HepG2 (cell line): ENCODE data around the gene C16orf54. TPM values are rescaled to one million over a fixed set of nuclear protein-coding genes. Genes with fewer than 3 reads are reported as not detected.

Experiments used
- KDM5B ChIP-seq: sonication (generic); formaldehyde crosslinking; IDR thresholded peaks from 2 replicates; pipeline ENCODE4 v1.4.0; 2020; ENCODE audit warnings: missing genetic modification reagents, mild to moderate bottlenecking, borderline replicate concordance
- MED1 ChIP-seq: sonication (generic); formaldehyde crosslinking; IDR thresholded peaks from 2 replicates; pipeline ENCODE4 v1.4.0; 2020; ENCODE audit warnings: missing genetic modification reagents
- MED13 ChIP-seq: sonication (generic); formaldehyde crosslinking; IDR thresholded peaks from 2 replicates; pipeline ENCODE4 v1.5.0; 2020; ENCODE audit warnings: missing genetic modification reagents
- ZFY ChIP-seq: sonication (generic); formaldehyde crosslinking; IDR thresholded peaks from 2 replicates; pipeline ENCODE4 v1.4.0; 2020; ENCODE audit warnings: missing genetic modification reagents
- ZNF350 ChIP-seq: sonication (generic); formaldehyde crosslinking; IDR thresholded peaks from 2 replicates; pipeline ENCODE4 v1.4.0; 2020; ENCODE audit warnings: mild to moderate bottlenecking, low read depth, missing genetic modification reagents, borderline replicate concordance
- ZNF619 ChIP-seq: sonication (generic); formaldehyde crosslinking; IDR thresholded peaks from 2 replicates; pipeline ENCODE4 v1.4.0; 2020; ENCODE audit warnings: mild to moderate bottlenecking, missing genetic modification reagents
- ZNF652 ChIP-seq: IDR thresholded peaks from 2 replicates; pipeline ENCODE4 v1.6.1; 2016; ENCODE audit warnings: low read depth, borderline replicate concordance
- ZNF737 ChIP-seq: sonication (generic); formaldehyde crosslinking; IDR thresholded peaks from 2 replicates; pipeline ENCODE4 v1.5.0; 2020; ENCODE audit warnings: missing genetic modification reagents, mild to moderate bottlenecking, borderline replicate concordance
- ZNF766 ChIP-seq: sonication (generic); formaldehyde crosslinking; IDR thresholded peaks from 2 replicates; pipeline ENCODE4 v1.5.0; 2020; ENCODE audit warnings: missing genetic modification reagents, borderline replicate concordance
- ZNF850 ChIP-seq: sonication (generic); formaldehyde crosslinking; conservative IDR thresholded peaks from 2 replicates; pipeline ENCODE4 v1.9.0; 2021; ENCODE audit warnings: mild to moderate bottlenecking, missing genetic modification reagents
- polyA plus RNA-seq, 8 experiments: library from polyadenylated mRNA; depleted of rRNA in 3 of 8; stranded (reverse) in 7 of 8; unstranded in 1 of 8; fragments of >200 nt; fragmentation: Illumina TruSeq in 4 of 8; extraction: Trizol in 4 of 8; gene quantifications; 2 replicates each; pipeline versions ENCODE4 v1.2.1 to v1.2.3, GENCODE V29; 2011 to 2016; ENCODE audit warnings: low read depth in 4 of 8, missing spikeins in 1 of 8, mixed read lengths in 1 of 8; ENCODE audit not compliant: insufficient read depth in 1 of 8
- total RNA-seq, 5 experiments: library from RNA; depleted of rRNA; stranded (reverse); fragments of >200 nt; fragmentation: Illumina TruSeq; extraction: Trizol; gene quantifications; 2 replicates each; pipeline ENCODE4 v1.2.3, GENCODE V29; 2016; ENCODE audit warnings: low read depth in 1 of 5
- TF ChIP-seq, protein P1 (sequence below): sonication (generic); formaldehyde crosslinking; IDR thresholded peaks from 2 replicates; pipeline ENCODE4 v1.4.0; 2020; ENCODE audit warnings: missing genetic modification reagents
- TF ChIP-seq, protein P2 (sequence below): sonication (generic); formaldehyde crosslinking; IDR thresholded peaks from 2 replicates; pipeline ENCODE4 v1.5.0; 2020; ENCODE audit warnings: missing genetic modification reagents
- TF ChIP-seq, protein P3 (sequence below): sonication (generic); formaldehyde crosslinking; IDR thresholded peaks from 2 replicates; pipeline ENCODE4 v1.8.1; 2023; ENCODE audit warnings: missing genetic modification reagents, inconsistent platforms, borderline replicate concordance
- TF ChIP-seq, protein P4 (sequence below): sonication (generic); formaldehyde crosslinking; IDR thresholded peaks from 2 replicates; pipeline ENCODE4 v1.8.0; 2022; ENCODE audit warnings: mild to moderate bottlenecking, missing genetic modification reagents
- TF ChIP-seq, protein P5 (sequence below): sonication (generic); formaldehyde crosslinking; IDR thresholded peaks from 2 replicates; pipeline ENCODE4 v1.8.1; 2022; ENCODE audit warnings: low read depth, mild to moderate bottlenecking, missing genetic modification reagents
- TF ChIP-seq, protein P6 (sequence below): sonication (generic); formaldehyde crosslinking; IDR thresholded peaks from 2 replicates; pipeline ENCODE4 v1.4.0; 2020; ENCODE audit warnings: missing genetic modification reagents
- TF ChIP-seq, protein P7 (sequence below): IDR thresholded peaks from 2 replicates; pipeline ENCODE4 v1.6.1; 2016; ENCODE audit warnings: low read depth, control low read depth

The C16orf54 gene
- total and polyA plus RNA-seq, 2 of the 13 experiments (the other 11 are each of a cell fraction or from before 2014, with no cell fraction given), result not detected

DNA sequence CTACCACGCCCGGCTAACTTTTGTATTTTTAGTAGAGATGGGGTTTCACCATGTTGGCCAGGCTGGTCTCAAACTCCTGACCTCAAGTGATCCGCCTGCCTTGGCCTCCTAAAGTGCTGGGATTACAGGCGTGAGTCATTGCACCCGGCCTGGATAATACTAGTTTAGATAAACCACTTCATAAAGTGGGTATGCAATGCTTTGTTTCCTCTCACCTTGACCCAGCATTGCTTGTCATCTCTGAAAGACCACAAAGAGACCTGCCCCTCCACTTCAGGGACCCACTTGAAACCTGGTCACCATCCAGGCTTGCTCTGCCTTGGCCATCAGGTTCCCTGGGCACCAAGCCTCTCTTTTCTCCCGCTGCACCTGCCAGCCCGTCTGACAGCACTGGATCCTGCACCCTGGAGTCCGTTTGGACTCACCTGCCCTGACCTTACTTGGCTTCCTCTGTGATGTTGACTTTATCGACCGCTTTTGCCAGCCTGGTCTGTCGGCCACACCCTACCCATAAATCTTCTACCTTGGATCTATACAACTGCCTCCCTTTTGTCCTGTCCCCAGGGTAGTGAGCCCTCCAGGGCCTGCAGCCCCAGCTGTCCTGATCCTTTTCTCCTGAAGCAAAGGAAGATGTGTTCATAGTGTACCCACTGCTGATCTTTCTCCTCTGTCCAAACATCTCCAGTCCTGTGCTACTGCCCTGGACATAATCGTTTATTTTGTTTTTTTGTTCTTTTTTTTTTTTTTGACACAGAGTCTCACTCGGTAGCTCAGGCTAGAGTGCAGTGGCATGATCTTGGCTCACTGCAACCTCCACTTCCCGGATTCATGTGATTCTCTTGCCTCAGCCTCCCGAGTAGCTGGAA lies 19.6 kb upstream of the C16orf54 start (continued):
- peak; percentile 94; the same call in 1 of the 2 replicates for TF ChIP-seq ZNF619 (CRISPR knock-in tag)
- TF ChIP-seq ZFY (CRISPR knock-in tag), result peak; percentile 72
- TF ChIP-seq ZNF737 (CRISPR knock-in tag), result no peak
- peak; percentile 64; the same call in 1 of the 2 replicates for TF ChIP-seq ZNF652 (CRISPR knock-in tag)
- peak; percentile 97 for TF ChIP-seq MED1 (CRISPR knock-in tag)
- TF ChIP-seq ZNF766 (CRISPR knock-in tag), result peak; percentile 87; the same call in 1 of the 2 replicates
- peak; percentile 95 for TF ChIP-seq KDM5B
- TF ChIP-seq, protein P1, sequence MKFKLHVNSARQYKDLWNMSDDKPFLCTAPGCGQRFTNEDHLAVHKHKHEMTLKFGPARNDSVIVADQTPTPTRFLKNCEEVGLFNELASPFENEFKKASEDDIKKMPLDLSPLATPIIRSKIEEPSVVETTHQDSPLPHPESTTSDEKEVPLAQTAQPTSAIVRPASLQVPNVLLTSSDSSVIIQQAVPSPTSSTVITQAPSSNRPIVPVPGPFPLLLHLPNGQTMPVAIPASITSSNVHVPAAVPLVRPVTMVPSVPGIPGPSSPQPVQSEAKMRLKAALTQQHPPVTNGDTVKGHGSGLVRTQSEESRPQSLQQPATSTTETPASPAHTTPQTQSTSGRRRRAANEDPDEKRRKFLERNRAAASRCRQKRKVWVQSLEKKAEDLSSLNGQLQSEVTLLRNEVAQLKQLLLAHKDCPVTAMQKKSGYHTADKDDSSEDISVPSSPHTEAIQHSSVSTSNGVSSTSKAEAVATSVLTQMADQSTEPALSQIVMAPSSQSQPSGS (CRISPR knock-in tag), result peak; percentile 80; the same call in 1 of the 2 replicates
- TF ChIP-seq, protein P2, sequence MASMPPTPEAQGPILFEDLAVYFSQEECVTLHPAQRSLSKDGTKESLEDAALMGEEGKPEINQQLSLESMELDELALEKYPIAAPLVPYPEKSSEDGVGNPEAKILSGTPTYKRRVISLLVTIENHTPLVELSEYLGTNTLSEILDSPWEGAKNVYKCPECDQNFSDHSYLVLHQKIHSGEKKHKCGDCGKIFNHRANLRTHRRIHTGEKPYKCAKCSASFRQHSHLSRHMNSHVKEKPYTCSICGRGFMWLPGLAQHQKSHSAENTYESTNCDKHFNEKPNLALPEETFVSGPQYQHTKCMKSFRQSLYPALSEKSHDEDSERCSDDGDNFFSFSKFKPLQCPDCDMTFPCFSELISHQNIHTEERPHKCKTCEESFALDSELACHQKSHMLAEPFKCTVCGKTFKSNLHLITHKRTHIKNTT (CRISPR knock-in tag), result no peak
- TF ChIP-seq, protein P3, sequence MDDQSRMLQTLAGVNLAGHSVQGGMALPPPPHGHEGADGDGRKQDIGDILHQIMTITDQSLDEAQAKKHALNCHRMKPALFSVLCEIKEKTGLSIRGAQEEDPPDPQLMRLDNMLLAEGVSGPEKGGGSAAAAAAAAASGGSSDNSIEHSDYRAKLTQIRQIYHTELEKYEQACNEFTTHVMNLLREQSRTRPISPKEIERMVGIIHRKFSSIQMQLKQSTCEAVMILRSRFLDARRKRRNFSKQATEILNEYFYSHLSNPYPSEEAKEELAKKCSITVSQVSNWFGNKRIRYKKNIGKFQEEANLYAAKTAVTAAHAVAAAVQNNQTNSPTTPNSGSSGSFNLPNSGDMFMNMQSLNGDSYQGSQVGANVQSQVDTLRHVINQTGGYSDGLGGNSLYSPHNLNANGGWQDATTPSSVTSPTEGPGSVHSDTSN (CRISPR knock-in tag), result no peak
- TF ChIP-seq, protein P4, sequence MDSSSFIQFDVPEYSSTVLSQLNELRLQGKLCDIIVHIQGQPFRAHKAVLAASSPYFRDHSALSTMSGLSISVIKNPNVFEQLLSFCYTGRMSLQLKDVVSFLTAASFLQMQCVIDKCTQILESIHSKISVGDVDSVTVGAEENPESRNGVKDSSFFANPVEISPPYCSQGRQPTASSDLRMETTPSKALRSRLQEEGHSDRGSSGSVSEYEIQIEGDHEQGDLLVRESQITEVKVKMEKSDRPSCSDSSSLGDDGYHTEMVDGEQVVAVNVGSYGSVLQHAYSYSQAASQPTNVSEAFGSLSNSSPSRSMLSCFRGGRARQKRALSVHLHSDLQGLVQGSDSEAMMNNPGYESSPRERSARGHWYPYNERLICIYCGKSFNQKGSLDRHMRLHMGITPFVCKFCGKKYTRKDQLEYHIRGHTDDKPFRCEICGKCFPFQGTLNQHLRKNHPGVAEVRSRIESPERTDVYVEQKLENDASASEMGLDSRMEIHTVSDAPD (CRISPR knock-in tag), result peak; percentile 100
- TF ChIP-seq, protein P5, sequence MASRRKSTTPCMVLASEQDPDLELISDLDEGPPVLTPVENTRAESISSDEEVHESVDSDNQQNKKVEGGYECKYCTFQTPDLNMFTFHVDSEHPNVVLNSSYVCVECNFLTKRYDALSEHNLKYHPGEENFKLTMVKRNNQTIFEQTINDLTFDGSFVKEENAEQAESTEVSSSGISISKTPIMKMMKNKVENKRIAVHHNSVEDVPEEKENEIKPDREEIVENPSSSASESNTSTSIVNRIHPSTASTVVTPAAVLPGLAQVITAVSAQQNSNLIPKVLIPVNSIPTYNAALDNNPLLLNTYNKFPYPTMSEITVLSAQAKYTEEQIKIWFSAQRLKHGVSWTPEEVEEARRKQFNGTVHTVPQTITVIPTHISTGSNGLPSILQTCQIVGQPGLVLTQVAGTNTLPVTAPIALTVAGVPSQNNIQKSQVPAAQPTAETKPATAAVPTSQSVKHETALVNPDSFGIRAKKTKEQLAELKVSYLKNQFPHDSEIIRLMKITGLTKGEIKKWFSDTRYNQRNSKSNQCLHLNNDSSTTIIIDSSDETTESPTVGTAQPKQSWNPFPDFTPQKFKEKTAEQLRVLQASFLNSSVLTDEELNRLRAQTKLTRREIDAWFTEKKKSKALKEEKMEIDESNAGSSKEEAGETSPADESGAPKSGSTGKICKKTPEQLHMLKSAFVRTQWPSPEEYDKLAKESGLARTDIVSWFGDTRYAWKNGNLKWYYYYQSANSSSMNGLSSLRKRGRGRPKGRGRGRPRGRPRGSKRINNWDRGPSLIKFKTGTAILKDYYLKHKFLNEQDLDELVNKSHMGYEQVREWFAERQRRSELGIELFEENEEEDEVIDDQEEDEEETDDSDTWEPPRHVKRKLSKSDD, result peak; percentile 88
- TF ChIP-seq, protein P6, sequence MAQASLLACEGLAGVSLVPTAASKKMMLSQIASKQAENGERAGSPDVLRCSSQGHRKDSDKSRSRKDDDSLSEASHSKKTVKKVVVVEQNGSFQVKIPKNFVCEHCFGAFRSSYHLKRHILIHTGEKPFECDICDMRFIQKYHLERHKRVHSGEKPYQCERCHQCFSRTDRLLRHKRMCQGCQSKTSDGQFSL (CRISPR knock-in tag), result peak; percentile 76; the same call in 1 of the 2 replicates
- TF ChIP-seq MED13, result peak; percentile 86; the same call in 1 of the 2 replicates
- TF ChIP-seq, protein P7, sequence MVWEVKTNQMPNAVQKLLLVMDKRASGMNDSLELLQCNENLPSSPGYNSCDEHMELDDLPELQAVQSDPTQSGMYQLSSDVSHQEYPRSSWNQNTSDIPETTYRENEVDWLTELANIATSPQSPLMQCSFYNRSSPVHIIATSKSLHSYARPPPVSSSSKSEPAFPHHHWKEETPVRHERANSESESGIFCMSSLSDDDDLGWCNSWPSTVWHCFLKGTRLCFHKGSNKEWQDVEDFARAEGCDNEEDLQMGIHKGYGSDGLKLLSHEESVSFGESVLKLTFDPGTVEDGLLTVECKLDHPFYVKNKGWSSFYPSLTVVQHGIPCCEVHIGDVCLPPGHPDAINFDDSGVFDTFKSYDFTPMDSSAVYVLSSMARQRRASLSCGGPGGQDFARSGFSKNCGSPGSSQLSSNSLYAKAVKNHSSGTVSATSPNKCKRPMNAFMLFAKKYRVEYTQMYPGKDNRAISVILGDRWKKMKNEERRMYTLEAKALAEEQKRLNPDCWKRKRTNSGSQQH (CRISPR knock-in tag), result no peak; the same call in 1 of the 2 replicates
- peak; percentile 93 for TF ChIP-seq ZNF350 (CRISPR knock-in tag)
- TF ChIP-seq ZNF850 (CRISPR knock-in tag), result no peak
